ENCODE data around the gene C9orf43.
"Not testable (repeated sequence)": the region's sequence is repeated elsewhere in the genome, so short reads cannot be mapped to it uniquely, and the experiment has no call there.

Gene C9orf43

DNA sequence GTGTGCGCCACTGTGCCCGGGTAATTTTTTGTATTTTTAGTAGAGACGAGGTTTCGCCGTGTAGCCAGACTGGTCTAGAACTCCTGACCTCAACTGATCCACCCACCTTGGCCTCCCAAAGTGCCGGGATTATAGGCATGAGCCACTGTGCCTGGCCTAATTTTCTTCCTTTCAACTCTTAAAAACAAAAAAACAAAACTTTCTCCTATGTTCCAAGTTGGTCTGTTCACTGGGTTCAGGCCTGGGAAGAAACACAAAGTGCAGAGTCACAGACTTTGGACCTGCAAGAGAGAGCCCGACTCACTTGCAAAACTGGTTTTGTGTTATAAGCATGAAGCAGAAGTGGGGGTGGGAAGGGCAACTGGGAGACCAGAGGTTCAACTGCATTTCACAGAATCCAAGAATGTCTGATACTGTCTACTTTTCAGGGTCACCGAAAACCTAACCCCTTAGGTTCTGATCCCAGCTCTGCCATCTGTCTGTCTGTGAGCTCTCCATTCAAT, 28.6 kb upstream of the C9orf43 start:
- peak; percentile 66 for DNase-seq (ENCODE audit: low spot score)

DNA sequence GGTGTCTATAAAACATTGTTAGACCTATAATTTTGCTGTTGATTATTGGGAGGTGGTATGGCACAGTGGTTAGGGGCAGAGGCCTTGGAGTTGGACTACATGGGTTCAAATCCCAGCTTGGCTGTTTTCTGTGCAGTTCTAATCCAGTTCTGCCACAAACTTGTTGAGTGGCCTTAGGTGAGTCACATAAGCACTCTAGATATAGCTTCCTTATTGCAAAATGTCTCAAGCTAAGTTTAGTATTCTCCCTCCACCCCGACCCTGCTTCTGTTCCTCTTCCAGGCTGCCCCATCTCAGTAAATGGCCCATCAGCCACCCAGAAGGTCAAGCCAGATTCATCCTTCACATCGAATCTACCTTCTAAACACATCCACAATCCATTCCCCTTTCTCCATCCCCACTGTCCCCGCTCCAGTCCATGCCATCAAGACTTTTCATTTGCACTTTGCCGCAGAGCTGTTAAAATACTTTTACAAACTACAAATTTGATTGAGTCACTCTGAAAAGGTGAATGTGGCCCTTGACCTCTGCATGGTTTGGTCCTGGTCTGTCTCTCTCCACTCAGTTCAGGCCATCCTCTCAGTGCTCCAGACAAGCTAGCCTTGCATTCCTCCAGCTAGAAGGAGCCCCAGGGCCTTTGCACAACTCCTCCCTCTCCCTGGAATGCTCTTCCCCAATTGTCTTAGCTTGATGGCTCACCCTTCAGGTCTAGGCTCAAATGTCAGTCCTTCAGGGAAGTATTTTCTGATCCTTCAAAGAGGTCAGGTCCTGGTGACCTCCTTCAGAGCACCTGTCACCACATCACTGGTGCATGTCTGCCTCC, 23.8 kb upstream of the C9orf43 start:
- no peak for DNase-seq (ENCODE audit: low spot score)

- DNase-seq (ENCODE audit: low spot score) = no peak
Observed at GRCh38 chr9:113387560-113388230, 22.9 kb upstream of the C9orf43 start.

GRCh38 chr9:113388833-113389232, 21.7 kb upstream of the C9orf43 start:
- DNase-seq (ENCODE audit: low spot score) = no peak

DNA sequence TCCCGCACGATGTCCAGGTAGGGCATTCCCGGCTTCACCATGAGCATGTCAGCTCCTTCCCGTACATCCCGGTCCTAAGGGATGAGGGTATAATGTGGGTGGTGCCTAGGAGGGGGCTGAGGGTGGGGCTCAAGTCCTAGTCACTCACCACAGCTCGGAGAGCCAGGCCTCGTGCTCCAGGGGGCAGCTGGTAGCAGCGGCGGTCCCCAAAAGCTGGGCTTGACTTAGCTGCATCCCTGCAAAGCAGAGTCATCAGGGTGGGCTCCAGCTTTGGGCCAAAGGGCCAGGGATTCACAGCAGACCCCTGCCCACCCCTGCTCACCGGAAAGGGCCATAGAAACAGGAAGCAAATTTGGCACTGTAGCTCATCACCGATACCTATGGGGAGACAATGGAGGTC, 21.1 kb upstream of the C9orf43 start:
- no peak for DNase-seq (ENCODE audit: low spot score)

DNA sequence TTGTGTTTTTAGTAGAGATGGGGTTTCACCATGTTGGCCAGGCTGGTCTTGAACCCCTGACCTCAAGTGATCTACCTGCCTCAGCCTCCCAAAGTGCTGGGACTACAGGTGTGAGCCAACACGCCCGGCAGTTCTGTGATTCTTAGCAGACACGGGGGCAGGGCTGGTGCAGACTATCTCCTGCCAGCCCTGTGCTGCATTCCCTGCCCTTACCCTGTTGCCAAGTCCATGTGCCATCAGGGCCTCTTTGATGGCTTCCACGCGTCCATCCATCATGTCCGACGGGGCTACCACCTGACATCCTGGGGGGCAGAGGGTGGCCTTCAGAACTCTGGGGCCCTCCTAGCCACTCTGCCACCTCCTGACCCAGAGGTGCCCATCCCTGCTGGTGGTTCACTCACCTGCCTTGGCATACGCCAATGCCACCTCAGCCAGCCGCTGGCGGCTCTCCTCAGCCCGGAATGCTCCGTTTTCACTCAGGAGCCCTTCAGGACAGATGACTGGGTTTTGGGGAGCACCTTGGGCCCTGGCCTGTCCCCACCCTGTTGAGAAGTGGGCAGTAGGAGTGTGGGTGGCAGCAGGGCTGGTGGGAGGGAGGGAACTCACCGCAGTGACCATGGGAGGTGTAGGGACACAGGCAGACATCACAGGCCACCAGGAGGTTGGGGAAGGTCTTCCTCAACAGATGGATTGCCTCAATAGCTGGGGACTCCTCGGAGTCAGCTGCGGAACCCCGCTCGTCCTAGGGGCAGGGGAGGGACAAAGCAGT, 20.2 kb upstream of the C9orf43 start:
- no peak for DNase-seq (ENCODE audit: low spot score)

GRCh38 chr9:113391917-113392316, 18.6 kb upstream of the C9orf43 start:
- DNase-seq (ENCODE audit: low spot score) = no peak

DNA sequence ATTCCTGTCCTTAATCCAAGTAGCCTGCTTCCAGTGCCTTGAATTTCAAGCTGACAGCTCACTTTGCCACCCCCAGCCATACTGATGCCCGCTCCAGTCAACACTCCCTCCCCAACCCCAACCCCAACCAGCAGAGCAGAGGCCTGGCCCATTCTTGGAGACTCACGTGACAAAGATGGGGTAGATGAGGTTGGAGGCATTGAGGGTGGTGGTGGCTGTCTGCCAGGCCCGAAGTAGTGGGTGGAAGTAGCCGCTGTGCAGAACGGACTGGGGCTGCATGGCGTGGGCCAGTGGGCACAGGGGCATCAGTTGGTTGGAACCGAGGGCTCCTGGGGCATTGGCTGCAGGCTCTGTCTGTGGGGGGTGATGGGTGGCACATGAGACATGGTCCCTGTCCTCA, 17.3 kb upstream of the C9orf43 start:
- DNase-seq (ENCODE audit: low spot score) = no peak

DNA sequence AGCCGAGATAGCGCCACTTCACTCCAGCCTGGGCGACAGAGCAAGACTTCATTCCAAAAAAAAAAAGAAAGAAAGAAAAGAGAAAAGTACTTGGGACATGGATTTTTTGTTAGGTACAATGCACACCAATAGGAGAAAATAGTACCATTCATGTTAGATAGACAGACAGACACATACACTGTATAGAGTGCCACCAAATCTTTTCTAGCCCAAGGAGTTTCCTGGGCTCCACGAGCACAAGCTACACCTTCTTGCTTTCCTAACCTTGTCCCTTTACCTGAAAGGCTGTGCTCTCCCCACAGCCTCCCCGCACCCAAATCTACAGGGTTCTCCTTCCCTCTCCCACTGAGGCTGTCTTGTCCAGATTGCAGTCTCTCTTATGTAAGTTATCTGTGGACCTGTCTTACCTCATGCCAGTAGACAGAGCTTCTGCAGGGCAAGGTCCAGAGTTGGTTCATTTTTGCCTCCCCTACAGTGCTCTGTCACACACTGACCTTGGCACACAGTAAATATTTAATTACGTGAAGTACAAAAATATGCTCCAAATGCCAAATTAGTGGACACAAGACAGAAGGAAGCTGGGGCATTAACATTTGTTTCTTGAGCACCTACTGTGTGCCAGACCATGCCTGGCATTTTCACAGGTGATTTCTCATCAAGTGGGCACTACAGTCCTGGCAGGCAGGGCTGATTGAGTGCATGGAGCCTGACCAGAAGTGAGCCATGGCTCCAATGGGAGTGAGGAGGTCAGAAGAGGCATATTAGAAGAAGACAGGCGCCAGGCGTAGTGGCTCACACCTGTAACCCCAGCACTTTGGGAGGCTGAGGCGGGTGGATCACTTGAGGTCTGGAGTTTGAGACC, 15.3 kb upstream of the C9orf43 start:
- DNase-seq (ENCODE audit: low spot score) = no peak

DNA sequence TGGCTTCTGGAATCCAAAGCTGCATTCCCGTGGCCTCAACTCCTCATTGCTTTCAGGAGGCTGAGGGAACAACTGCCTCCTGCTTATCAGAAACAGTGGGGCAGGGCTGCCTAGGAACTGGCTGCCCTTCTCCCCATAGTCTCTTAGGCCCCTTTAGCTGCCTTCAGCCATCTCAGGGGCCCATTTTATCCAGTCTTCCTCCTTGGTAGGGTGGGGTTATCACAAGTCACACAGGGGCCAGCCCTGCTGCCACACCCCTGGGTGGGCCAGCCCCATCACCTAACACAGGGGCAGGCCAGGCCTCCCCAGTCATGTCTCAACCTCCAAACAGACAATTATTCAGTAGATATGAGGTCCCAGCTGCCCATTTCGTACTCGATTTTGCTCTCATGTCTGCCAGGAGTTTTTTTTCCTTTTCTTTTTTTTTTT, 13.3 kb upstream of the C9orf43 start:
- no peak for DNase-seq (ENCODE audit: low spot score)

DNA sequence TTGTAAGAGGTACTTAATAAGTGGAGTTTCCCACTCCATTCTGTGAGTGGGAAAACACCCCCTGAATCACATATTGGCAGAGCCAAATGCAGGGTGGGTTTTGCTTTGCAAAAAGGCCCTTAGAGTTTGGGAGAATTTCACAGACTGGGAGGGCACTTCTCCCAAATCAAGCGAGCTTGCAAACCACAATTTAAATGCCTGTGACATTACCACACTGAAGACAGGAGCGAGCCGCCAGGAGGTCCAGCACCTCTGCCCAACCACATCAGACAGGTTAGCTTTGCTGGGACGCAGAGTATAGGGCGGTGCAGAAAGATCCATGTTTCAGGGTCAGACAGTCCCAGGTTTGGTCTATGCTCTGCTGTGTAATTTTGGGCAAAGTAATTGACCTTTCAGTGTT, 11.8 kb upstream of the C9orf43 start:
- DNase-seq (ENCODE audit: low spot score) = no peak

DNA sequence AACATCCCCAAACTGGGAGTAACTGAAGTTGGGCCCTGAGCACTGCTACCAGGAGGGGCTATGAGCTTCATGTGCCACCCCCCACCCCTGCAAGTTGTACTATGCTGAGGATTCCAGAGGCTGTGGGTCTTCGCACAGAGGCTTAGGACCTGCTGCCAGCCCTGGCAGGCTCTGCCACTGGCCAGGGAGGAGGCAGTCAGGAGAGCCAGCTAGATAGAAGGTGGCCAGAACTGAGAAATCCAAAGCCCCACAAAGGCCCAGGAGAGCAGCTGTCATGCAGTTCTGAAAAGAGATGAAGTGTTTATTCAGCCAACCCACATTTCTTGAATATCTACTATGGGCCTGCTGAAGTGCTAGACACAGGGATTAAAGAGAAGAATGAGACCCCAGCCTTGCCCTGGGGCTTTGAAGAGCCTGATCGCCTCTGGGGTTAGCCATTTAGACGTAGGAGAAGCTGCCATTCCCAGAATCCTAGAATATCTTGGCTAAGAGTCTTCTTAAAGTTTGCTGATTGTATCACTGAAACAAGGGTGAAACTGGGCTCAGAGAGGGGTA, 10.8 kb upstream of the C9orf43 start:
- DNase-seq (ENCODE audit: low spot score) = no peak

DNA sequence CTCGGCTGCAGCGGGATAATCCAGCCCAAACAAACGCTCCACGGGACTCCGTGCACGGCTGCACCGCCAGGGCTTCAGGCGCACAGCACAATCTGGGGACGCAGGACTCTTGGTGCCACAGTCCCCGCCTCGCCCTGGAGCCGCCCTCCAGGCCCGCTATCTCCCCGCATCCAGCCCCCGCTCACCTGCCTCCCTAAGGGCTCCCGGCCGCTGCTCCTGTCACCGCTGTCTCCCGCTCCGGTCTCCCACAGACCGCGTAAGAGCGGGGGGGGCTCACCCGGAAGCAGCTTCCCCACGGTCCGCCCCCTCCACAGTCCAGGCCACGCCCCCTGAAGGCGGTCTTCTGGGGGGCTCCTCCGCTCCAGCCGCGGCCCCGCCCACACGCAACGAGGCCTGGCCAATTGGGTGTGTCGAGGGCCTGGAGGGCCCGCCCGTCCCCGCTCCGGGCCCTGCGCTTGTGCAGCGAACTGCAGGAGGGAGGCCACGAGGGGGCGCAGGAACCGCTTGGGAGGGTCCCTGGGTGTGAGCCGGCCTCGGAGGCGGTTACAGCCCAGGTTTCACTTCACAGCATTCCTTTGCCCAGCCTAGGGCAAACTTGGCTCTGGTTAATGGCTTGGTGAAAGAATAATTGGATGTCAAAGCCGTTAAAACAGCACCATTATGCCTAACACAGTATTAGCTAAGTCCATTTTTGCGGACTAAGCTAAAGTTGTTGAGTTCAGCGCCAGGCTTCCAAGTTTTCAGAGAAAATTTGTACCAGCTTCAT, 9.3 kb upstream of the C9orf43 start, which contains the start of gene ALAD:
ALAD (minus strand) TSS at position 258 of the 766 bp plus-strand sequence. CDS start 7,725 bp downstream, outside the sequence.
- DNase-seq (ENCODE audit: low spot score) = peak; percentile 99

DNA sequence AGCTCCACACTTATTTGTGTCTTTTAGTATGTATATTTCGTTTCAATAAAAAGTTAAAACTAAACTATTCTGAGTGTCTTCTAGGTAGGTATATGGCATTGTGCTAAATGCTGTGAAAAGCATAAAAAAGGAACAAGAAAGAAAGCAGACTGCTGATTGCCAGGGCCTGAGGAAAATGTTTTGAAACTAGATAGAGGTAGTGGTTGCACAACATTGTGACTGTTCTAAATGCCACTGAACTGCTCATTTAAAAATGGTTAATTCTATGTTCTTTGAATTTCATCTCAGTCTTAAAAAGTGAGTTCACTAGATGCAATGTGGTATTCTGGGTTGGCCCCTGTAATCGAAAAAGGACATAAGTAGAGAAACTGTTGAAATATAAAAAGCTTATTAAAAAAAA, 6.9 kb upstream of the C9orf43 start:
- no peak for DNase-seq (ENCODE audit: low spot score)

DNA sequence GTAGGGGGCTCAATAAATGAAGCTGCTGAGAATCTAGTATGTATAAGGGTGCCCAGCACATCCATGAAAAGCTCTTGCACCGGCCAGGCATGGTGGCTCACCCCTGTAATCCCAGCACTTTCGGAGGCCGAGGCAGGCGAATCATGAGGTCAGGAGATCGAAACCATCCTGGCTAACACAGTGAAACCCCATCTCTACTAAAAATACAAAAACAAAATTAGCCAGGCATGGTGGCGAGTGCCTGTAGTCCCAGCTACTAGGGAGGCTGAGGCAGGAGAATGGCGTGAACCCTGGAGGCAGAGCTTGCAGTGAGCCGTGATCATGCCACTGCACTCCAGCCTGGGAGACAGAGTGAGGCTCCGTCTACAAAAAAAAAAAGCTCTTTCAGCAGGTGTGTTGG, 4.2 kb upstream of the C9orf43 start:
- not testable (repeated sequence) for DNase-seq (ENCODE audit: low spot score)

DNA sequence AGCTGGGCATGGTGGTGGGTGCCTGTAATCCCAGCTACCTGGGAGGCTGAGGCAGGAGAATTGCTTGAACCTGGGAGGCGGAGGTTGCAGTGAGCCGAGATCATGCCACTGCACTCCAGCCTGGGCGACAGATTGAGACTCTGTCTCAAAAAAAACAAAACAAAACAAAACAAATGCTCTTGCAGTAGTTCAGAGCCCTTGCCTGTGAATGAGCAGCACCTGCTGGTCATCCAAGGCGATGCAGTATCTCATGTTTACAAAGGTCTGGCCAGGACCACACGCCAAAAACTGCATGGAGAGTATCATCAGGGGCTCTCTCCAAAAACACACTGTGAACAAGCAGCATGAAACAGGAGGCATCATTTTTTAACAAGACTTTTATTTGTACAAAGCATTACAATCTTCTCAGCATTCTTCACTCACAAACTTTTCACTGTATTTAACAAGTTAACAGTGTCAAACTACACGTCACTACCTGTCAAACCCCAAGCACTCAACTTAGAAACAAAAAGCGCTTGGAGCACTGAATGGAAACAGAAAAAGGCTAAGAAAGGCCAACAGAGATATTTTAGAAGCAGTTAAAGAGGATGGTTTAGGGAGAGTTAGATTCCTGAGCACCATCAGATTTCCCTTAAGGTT, 3.6 kb upstream of the C9orf43 start:
- peak; percentile 56 for DNase-seq (ENCODE audit: low spot score)

GRCh38 chr9:113409481-113409880, 1.1 kb upstream of the C9orf43 start:
- DNase-seq (ENCODE audit: low spot score) = no peak

- no peak for DNase-seq (ENCODE audit: low spot score)
Observed at GRCh38 chr9:113409883-113410206, 702 bp upstream of the C9orf43 start.

DNA sequence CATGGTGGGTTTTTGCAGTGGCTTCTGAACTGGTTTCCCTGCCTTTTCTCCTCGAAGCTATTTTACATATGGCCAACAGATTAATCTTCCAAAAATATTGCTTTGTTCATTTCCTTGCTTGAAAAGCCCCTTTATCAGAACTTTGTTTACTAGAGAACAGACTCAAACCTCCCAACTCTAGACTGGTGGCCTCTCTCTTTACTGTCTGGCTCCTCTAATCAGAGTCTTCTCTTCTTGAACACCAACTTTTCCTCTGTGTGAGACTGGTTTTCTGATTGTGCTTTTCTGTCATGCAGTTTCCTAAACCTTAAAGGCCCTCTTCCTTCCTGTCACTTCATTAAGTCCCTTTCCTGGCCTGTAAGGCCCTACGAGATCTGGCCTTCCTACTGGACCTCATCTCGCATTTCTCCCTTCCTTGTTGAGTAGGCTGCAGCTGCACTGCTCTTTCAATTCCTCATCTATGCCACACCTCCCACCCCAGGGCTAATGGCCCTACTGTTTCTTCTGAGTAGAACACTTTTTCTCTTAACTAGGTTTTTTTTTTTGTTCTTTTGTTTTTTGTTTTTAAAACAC, 5.7 kb downstream of the C9orf43 start:
- DNase-seq (ENCODE audit: low spot score) = no peak

DNA sequence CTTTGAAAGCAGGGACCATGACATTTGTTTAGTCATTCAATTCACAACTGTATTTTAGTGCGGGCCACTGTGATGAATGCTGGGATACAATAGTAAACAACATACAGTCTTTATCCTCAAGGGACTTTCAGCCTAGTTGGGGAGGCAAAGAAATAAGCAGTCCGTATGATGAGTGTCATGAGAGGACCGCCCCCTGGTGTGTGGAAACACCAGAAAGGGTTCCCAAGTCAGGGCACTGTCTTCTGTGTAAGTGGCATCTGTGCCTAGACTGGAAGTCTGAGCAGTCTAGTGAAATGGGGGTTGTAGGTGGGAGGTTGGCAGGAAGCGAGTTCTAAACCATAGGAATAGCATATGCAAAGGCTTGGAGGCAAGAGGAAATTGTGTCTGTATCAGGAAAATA, 6.8 kb downstream of the C9orf43 start:
- no peak for DNase-seq (ENCODE audit: low spot score)
